Natural killer cell (primary cell): ENCODE results near the gene LASP1. TPM values are rescaled to one million over a fixed set of nuclear protein-coding genes. Genes with fewer than 3 reads are reported as not detected.

Source experiments
- ATAC-seq, 3 donors: fragments of 150-1000 bp in 2 of 3; fragments of 200-7000 bp in 1 of 3; cut with Tn5 transposase; 1 replicate in 1 of 3; 2 replicates in 2 of 3; pipeline ENCODE4 v1.10.0; 2021; ENCODE audit warnings: mild to moderate bottlenecking in 2 of 3, moderate library complexity in 2 of 3
- DNase-seq, 2 donors: peaks; one replicate each; pipeline versions ENCODE4 v3.0.0 to v3.0.0-alpha.2; 2013 to 2021; ENCODE audit warnings: mixed read lengths in 1 of 2
- H3K27ac ChIP-seq: one replicate; pipeline ENCODE4 v1.5.1; 2013; ENCODE audit warnings: mild to moderate bottlenecking, low read length
- H3K27me3 ChIP-seq: one replicate; pipeline ENCODE4 v1.6.1; 2013; ENCODE audit warnings: low read length; ENCODE audit not compliant: control insufficient read depth, insufficient read depth
- H3K36me3 ChIP-seq: one replicate; pipeline ENCODE4 v1.6.1; 2013; ENCODE audit warnings: low read length; ENCODE audit not compliant: control insufficient read depth, insufficient read depth
- H3K4me1 ChIP-seq: one replicate; pipeline ENCODE4 v1.6.1; 2013; ENCODE audit warnings: low read length; ENCODE audit not compliant: control insufficient read depth, insufficient read depth
- H3K4me3 ChIP-seq: one replicate; pipeline ENCODE4 v1.5.1; 2013; ENCODE audit warnings: low read length
- H3K9me3 ChIP-seq: one replicate; pipeline ENCODE4 v1.6.1; 2013; ENCODE audit warnings: low read length; ENCODE audit not compliant: control insufficient read depth, insufficient read depth
- H3K27ac Mint-ChIP-seq, 2 donors: one replicate each; pipeline ENCODE4 v1.8.0; 2022; ENCODE audit warnings: mild to moderate bottlenecking in 2 of 2, mixed read lengths in 2 of 2, moderate library complexity in 1 of 2
- H3K27me3 Mint-ChIP-seq, 2 donors: one replicate each; pipeline ENCODE4 v1.8.0; 2022; ENCODE audit warnings: low read depth in 2 of 2, mixed read lengths in 2 of 2
- H3K36me3 Mint-ChIP-seq: one replicate; pipeline ENCODE4 v1.8.0; 2022; ENCODE audit warnings: mixed read lengths
- H3K4me1 Mint-ChIP-seq, 2 donors: one replicate each; pipeline ENCODE4 v1.8.0; 2022; ENCODE audit warnings: mixed read lengths in 2 of 2
- H3K4me3 Mint-ChIP-seq: one replicate; pipeline ENCODE4 v1.8.0; 2022; ENCODE audit warnings: mild to moderate bottlenecking, moderate library complexity, mixed read lengths
- H3K9me3 Mint-ChIP-seq, 2 donors: one replicate each; pipeline ENCODE4 v1.8.0; 2022; ENCODE audit warnings: mixed read lengths in 2 of 2
- CTCF ChIP-seq: fragments of 200-600 bp; IDR thresholded peaks from one replicate; pipeline ENCODE4 v1.8.0; 2022; ENCODE audit warnings: antibody characterized with exemption
- WGBS: methylation state at CpG from one replicate; pipeline ENCODE4 v1.1.7; 2013; ENCODE audit warnings: missing lambda C conversion rate; ENCODE audit not compliant: insufficient coverage; 5-methylcytosine and 5-hydroxymethylcytosine counted together
- intact Hi-C: fragments of 100-400 bp; cut with micrococcal nuclease; formaldehyde crosslinking; loops from one replicate; pipeline ENCODE4 v1.14.2; 2022
- total RNA-seq, 4 donors: library from RNA; stranded (reverse); fragments of 120-200 nt in 1 of 4; gene quantifications; one replicate each; pipeline versions ENCODE4 v1.2.3 to v1.2.4, GENCODE V29; 2013 to 2022

The LASP1 gene
- total RNA-seq, 3 donors from 2014 or later (not counting 1 experiment from before 2014, with no cell fraction given), result 293 to 363 (median 340) TPM

- H3K27me3 Mint-ChIP-seq, result no peaks in the 10 kb centered on the region
- no peaks in the 10 kb centered on the region for H3K9me3 Mint-ChIP-seq
- Histone ChIP-seq H3K27me3 (no peaks in the 10 kb centered on the region), H3K36me3 (peaks cover 73% of the 10 kb centered on the region), H3K4me3 (no peak overlapping the region), H3K9me3 (no peaks in the 10 kb centered on the region), H3K4me1 (peaks cover 97% of the 10 kb centered on the region), H3K27ac (peak overlapping the region; percentile 40)
- DNase-seq, result peak in 1 of 2 donors; percentile 25
- 73% methylated on average over 4 of the region's 4 CpGs for WGBS
- no peak for ATAC-seq
- H3K36me3 Mint-ChIP-seq, result no peaks in the 10 kb centered on the region
- intact Hi-C loops, result no loop called here
- TF ChIP-seq CTCF, result no peak
- peak overlapping the region; percentile 70 for H3K4me3 Mint-ChIP-seq
- H3K27ac Mint-ChIP-seq, result peak overlapping the region; percentile 90 to 92
- H3K4me1 Mint-ChIP-seq, result peaks cover 76 to 86% of the 10 kb centered on the region in 2 donors
These were observed 22.2 kb downstream of the LASP1 start for GRCh38 chr17:38892083-38892482.

- Mint-ChIP-seq H3K27ac (peak overlapping the region; percentile 90 to 92), H3K27me3 (no peaks in the 10 kb centered on the region), H3K4me3 (peak overlapping the region; percentile 49), H3K4me1 (peaks cover 76 to 87% of the 10 kb centered on the region in 2 donors), H3K9me3 (no peaks in the 10 kb centered on the region), H3K36me3 (no peaks in the 10 kb centered on the region)
- H3K4me1 ChIP-seq, result peaks cover 97% of the 10 kb centered on the region
- WGBS, result 79% methylated on average over 13 of the region's 13 CpGs
- H3K27ac ChIP-seq, result peak overlapping the region; percentile 40
- no peak for TF ChIP-seq CTCF
- peaks cover 74% of the 10 kb centered on the region for H3K36me3 ChIP-seq
- no peaks in the 10 kb centered on the region for H3K9me3 ChIP-seq
- DNase-seq, result no peak
- no peak for ATAC-seq
- no peaks in the 10 kb centered on the region for H3K27me3 ChIP-seq
- no peak overlapping the region for H3K4me3 ChIP-seq
- intact Hi-C loops, result no loop called here
These were observed 22.8 kb downstream of the LASP1 start for GRCh38 chr17:38892620-38893019.

- Mint-ChIP-seq H3K27me3 (no peaks in the 10 kb centered on the region), H3K9me3 (no peaks in the 10 kb centered on the region), H3K4me3 (peak overlapping the region; percentile 70), H3K4me1 (peaks cover 76 to 89% of the 10 kb centered on the region in 2 donors), H3K27ac (peak overlapping the region; percentile 90 to 92), H3K36me3 (no peaks in the 10 kb centered on the region)
- no peak for TF ChIP-seq CTCF
- Histone ChIP-seq H3K4me1 (peaks cover 97% of the 10 kb centered on the region), H3K9me3 (no peaks in the 10 kb centered on the region), H3K27ac (peak overlapping the region; percentile 72), H3K36me3 (peaks cover 71% of the 10 kb centered on the region), H3K27me3 (no peaks in the 10 kb centered on the region), H3K4me3 (no peak overlapping the region)
- intact Hi-C loops, result no loop called here
- ATAC-seq, result peak in 1 of 3 donors; percentile 10
- WGBS, result 45% methylated on average over 5 of the region's 5 CpGs
- DNase-seq, result peak in 1 of 2 donors; percentile 26
These were observed 23.3 kb downstream of the LASP1 start for GRCh38 chr17:38893113-38893512.

- TF ChIP-seq CTCF, result no peak
- H3K27me3 ChIP-seq, result no peaks in the 10 kb centered on the region
- peaks cover 77 to 90% of the 10 kb centered on the region in 2 donors for H3K4me1 Mint-ChIP-seq
- 13% methylated on average over 6 of the region's 6 CpGs for WGBS
- no peaks in the 10 kb centered on the region for H3K36me3 Mint-ChIP-seq
- H3K36me3 ChIP-seq, result peaks cover 71% of the 10 kb centered on the region
- ATAC-seq (peak; percentile 69 to 87 (median 76)), DNase-seq (peak; percentile 59 to 61)
- H3K27me3 Mint-ChIP-seq, result no peaks in the 10 kb centered on the region
- H3K27ac ChIP-seq, result peak overlapping the region; percentile 72
- no peaks in the 10 kb centered on the region for H3K9me3 Mint-ChIP-seq
- H3K4me3 Mint-ChIP-seq, result peak overlapping the region; percentile 70
- no peak overlapping the region for H3K4me3 ChIP-seq
- intact Hi-C loops, result no loop called here
- peaks cover 100% of the 10 kb centered on the region for H3K4me1 ChIP-seq
- H3K9me3 ChIP-seq, result no peaks in the 10 kb centered on the region
- peak overlapping the region; percentile 90 to 92 for H3K27ac Mint-ChIP-seq
These were observed 23.7 kb downstream of the LASP1 start for GRCh38 chr17:38893607-38894006.
